Sciatic nerve (tissue), 2 donors: Measurements from ENCODE around the gene DNAJC13. TPM values are rescaled to one million over a fixed set of nuclear protein-coding genes. Genes with fewer than 3 reads are reported as not detected.

Source experiments
- ATAC-seq: fragments of 200-7000 bp; cut with Tn5 transposase; one replicate; pipeline ENCODE4 v1.9.1; 2020; ENCODE audit warnings: mild to moderate bottlenecking, moderate library complexity
- DNase-seq: peaks from one replicate; pipeline ENCODE4 v3.0.0-alpha.2; 2020; ENCODE audit warnings: low spot score
- intact Hi-C: fragments of 100-400 bp; cut with DNase I; formaldehyde crosslinking; loops from one replicate; pipeline ENCODE4 v1.14.2; 2022
- total RNA-seq: library from RNA; stranded (reverse); fragmentation: NEBNext Ultra II Directional; extraction: Animal tissue kit (Norgen Biotek cat#: 25700); gene quantifications from one replicate; pipeline ENCODE4 v1.2.1, GENCODE V29; 2021
- donor health status: DM: no; HTN: no; CAD: no.
- donor health status: DM: no; HTN: no; CAD: no.

Gene DNAJC13
- total RNA-seq, 1 donor from 2014 or later = 71.4 TPM

- DNase-seq = no peak
- intact Hi-C loops = no loop called here
- no peak for ATAC-seq
Observed at GRCh38 chr3:132405188-132405587, 12.1 kb upstream of the DNAJC13 start.

GRCh38 chr3:132405609-132406299 is 11.5 kb upstream of the DNAJC13 start:
- DNase-seq (no peak), ATAC-seq (no peak)
- intact Hi-C loops = no loop called here

GRCh38 chr3:132406587-132406986 is 10.7 kb upstream of the DNAJC13 start:
- DNase-seq (no peak), ATAC-seq (no peak)
- intact Hi-C loops = no loop called here

- no peak for DNase-seq
- no peak for ATAC-seq
- intact Hi-C loops = no loop called here
Observed at GRCh38 chr3:132407025-132407424, 10.3 kb upstream of the DNAJC13 start.

- intact Hi-C loops = no loop called here
- no peak for ATAC-seq
- no peak for DNase-seq
Observed at GRCh38 chr3:132414841-132415240, 2.5 kb upstream of the DNAJC13 start.

- ATAC-seq (no peak), DNase-seq (no peak)
- intact Hi-C loops = no loop called here
Observed at GRCh38 chr3:132416161-132416560, 1.1 kb upstream of the DNAJC13 start.

GRCh38 chr3:132417695-132418411 is 551 bp downstream of the DNAJC13 start:
- no peak for DNase-seq

GRCh38 chr3:132418916-132419315 is 1.6 kb downstream of the DNAJC13 start:
- intact Hi-C loops = no loop called here
- no peak for DNase-seq
- no peak for ATAC-seq

More at GRCh38 chr3:132417695-132418411, 551 bp downstream of the DNAJC13 start:
- ATAC-seq = peak; percentile 13
- intact Hi-C loops = no loop called here

GRCh38 chr3:132421832-132422231 is 4.5 kb downstream of the DNAJC13 start:
- DNase-seq = no peak
- intact Hi-C loops = no loop called here
- ATAC-seq = no peak

- DNase-seq (no peak), ATAC-seq (no peak)
- intact Hi-C loops = no loop called here
Observed at GRCh38 chr3:132422531-132422930, 5.2 kb downstream of the DNAJC13 start.

GRCh38 chr3:132432639-132433038 is 15.3 kb downstream of the DNAJC13 start:
- DNase-seq (no peak), ATAC-seq (no peak)
- intact Hi-C loops = no loop called here

- ATAC-seq = no peak
- intact Hi-C loops = no loop called here
- DNase-seq = no peak
Observed at GRCh38 chr3:132433121-132433520, 15.8 kb downstream of the DNAJC13 start.

- intact Hi-C loops = no loop called here
- DNase-seq = no peak
- ATAC-seq = no peak
Observed at GRCh38 chr3:132435224-132435910, 18.1 kb downstream of the DNAJC13 start.

GRCh38 chr3:132435911-132436425 is 18.7 kb downstream of the DNAJC13 start:
- ATAC-seq (no peak), DNase-seq (no peak)
- intact Hi-C loops = no loop called here

- intact Hi-C loops = no loop called here
- DNase-seq (no peak), ATAC-seq (no peak)
Observed at GRCh38 chr3:132443421-132443820, 26.1 kb downstream of the DNAJC13 start.

GRCh38 chr3:132444383-132444782 is 27.1 kb downstream of the DNAJC13 start:
- DNase-seq (no peak), ATAC-seq (no peak)
- intact Hi-C loops = no loop called here

GRCh38 chr3:132445817-132446216 is 28.5 kb downstream of the DNAJC13 start:
- ATAC-seq (no peak), DNase-seq (no peak)
- intact Hi-C loops = no loop called here

- ATAC-seq (peak; percentile 60), DNase-seq (peak; percentile 75)
- intact Hi-C loops = no loop called here
Observed at GRCh38 chr3:132448216-132448961, 31.1 kb downstream of the DNAJC13 start.

- no peak for ATAC-seq
- no peak for DNase-seq
- intact Hi-C loops = no loop called here
Observed at GRCh38 chr3:132456136-132456535, 38.8 kb downstream of the DNAJC13 start.
